Neural crest cell (in vitro differentiated cells): ENCODE data around the gene CDC23. TPM values are rescaled to one million over a fixed set of nuclear protein-coding genes. Genes with fewer than 3 reads are reported as not detected.

Experiments used
- DNase-seq: peaks from one replicate; pipeline ENCODE4 v3.0.0; 2021; ENCODE audit warnings: low read depth, mixed read lengths, low spot score
- H3K27ac Mint-ChIP-seq: one replicate; pipeline ENCODE4 v1.8.0; 2021; ENCODE audit warnings: mild to moderate bottlenecking, mixed read lengths; ENCODE audit not compliant: unreplicated experiment
- H3K27me3 Mint-ChIP-seq: 2 replicates; pipeline ENCODE4 v1.8.0; 2021; ENCODE audit warnings: low read depth, mild to moderate bottlenecking, mixed read lengths
- H3K36me3 Mint-ChIP-seq: 2 replicates; pipeline ENCODE4 v1.8.0; 2021; ENCODE audit warnings: low read depth, mild to moderate bottlenecking, mixed read lengths
- H3K4me1 Mint-ChIP-seq: 2 replicates; pipeline ENCODE4 v1.8.0; 2021; ENCODE audit warnings: mixed read lengths
- H3K4me3 Mint-ChIP-seq: one replicate; pipeline ENCODE4 v1.8.0; 2021; ENCODE audit warnings: mild to moderate bottlenecking, mixed read lengths
- H3K9me3 Mint-ChIP-seq: 2 replicates; pipeline ENCODE4 v1.8.0; 2021; ENCODE audit warnings: mixed read lengths
- total RNA-seq: library from RNA; stranded (reverse); gene quantifications from 2 replicates; pipeline ENCODE4 v1.2.1, GENCODE V29; 2021
- TF ChIP-seq, protein P1 (sequence below): fragments of 200-600 bp; sonication (generic); conservative IDR thresholded peaks from 2 replicates; pipeline ENCODE4 v1.5.0; 2021; ENCODE audit warnings: antibody characterized with exemption, mild to moderate bottlenecking

Gene CDC23
- total RNA-seq, 1 donor from 2014 or later: 56.9 TPM

DNA sequence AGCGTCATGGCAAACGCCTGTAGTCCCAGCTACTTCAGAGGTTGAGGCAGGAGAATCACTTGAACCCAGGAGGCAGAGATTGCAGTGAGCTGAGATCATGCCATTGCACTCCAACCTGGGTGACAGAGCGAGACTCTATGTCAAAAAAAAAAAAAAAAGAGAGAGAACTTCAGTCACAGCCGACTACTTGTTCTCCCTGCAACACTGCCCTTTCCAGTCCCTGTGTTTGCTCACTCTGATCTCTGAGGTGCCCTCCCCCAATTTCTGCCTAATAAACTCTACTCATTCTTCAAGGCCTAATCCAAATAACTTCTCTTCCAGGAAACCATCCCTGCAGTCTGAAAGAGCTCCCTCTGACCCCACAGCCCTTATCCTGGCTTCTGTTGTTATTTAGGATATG lies 33.2 kb upstream of the CDC23 start:
- no peak for DNase-seq
- Mint-ChIP-seq H3K27ac (peak overlapping the region; percentile 48), H3K36me3 (no peaks in the 10 kb centered on the region), H3K27me3 (peaks cover 7% of the 10 kb centered on the region), H3K4me3 (peak overlapping the region; percentile 8), H3K9me3 (no peaks in the 10 kb centered on the region), H3K4me1 (peaks cover 52% of the 10 kb centered on the region)
- TF ChIP-seq, protein P1, sequence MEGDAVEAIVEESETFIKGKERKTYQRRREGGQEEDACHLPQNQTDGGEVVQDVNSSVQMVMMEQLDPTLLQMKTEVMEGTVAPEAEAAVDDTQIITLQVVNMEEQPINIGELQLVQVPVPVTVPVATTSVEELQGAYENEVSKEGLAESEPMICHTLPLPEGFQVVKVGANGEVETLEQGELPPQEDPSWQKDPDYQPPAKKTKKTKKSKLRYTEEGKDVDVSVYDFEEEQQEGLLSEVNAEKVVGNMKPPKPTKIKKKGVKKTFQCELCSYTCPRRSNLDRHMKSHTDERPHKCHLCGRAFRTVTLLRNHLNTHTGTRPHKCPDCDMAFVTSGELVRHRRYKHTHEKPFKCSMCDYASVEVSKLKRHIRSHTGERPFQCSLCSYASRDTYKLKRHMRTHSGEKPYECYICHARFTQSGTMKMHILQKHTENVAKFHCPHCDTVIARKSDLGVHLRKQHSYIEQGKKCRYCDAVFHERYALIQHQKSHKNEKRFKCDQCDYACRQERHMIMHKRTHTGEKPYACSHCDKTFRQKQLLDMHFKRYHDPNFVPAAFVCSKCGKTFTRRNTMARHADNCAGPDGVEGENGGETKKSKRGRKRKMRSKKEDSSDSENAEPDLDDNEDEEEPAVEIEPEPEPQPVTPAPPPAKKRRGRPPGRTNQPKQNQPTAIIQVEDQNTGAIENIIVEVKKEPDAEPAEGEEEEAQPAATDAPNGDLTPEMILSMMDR: no peak

DNA sequence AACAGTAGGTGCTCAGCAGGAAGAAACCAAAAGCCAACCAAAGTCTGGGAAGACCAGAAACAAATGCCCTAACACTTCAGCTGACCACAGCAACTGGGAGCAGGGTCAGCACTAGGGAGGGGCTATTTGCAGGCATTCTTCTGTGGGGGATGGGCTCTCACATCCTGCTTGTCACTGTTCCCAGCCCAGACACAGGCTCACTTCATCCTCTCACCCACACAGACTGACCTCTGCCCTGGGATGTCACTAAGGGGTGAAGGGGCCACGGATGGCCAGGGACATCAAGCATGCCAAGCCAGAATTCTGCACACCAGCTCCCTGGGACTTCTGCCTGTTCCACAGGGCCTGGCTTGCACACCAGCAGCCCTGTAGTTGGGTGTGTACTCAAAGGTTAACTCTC lies 32.6 kb upstream of the CDC23 start:
- TF ChIP-seq, protein P1: no peak
- Mint-ChIP-seq H3K27ac (peak overlapping the region; percentile 90), H3K36me3 (no peaks in the 10 kb centered on the region)

GRCh38 chr5:138243794-138244193 lies 30.7 kb upstream of the CDC23 start:
- peak overlapping the region; percentile 94 for H3K27ac Mint-ChIP-seq

More for the DNA sequence above, 32.6 kb upstream of the CDC23 start:
- DNase-seq: peak; percentile 73
- Mint-ChIP-seq H3K27me3 (peaks cover 10% of the 10 kb centered on the region), H3K4me1 (peaks cover 56% of the 10 kb centered on the region), H3K4me3 (peak overlapping the region; percentile 45), H3K9me3 (no peaks in the 10 kb centered on the region)

DNA sequence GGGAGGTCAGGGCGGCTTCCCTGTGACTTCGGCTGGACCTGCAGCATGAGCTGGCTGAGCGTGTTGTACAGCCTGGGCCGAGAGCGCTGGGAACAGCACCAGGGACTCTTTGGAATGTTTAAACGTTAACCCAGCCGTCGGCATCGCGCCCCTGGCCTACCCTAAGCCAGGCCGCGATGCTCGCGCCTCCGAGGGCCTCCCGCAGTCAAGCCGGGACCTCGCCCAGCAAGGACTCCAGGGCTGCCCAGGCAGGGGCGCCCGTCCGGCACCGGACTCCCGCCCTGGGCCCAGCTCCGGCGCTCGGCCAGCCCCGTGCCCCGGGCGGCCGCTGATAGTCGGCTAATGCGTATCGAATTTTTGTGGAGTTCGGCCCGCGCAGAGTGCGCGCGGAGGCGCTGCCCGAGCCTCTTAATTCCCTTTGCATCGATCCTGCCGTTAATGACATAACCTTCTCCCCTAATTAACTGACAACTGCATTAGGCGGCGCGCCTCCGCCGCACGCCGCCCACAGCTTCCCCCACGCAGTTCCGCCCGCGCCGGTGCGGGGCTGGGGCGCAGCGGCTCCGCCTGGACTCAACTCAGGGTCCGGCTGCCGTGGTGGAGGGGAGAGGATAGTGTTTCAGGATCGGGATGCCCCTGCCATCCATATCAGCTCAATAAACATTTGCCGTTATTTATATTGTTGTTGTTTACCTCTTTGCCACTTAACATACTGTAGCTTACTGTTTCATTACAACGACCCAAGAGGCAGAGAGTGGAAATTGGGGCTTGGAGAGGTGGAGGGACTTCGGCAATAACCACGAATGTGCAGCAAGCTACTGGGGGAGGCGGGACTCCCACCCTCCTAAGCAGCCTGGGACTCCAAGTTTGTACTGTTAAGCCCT lies 28.8 kb upstream of the CDC23 start:
- Mint-ChIP-seq H3K4me1 (peaks cover 53% of the 10 kb centered on the region), H3K9me3 (no peaks in the 10 kb centered on the region), H3K36me3 (no peaks in the 10 kb centered on the region), H3K27ac (peak overlapping the region; percentile 69), H3K27me3 (peaks cover 10% of the 10 kb centered on the region), H3K4me3 (peak overlapping the region; percentile 68)
- peak; percentile 33 for DNase-seq
- TF ChIP-seq, protein P1: no peak

More at GRCh38 chr5:138243794-138244193, 30.7 kb upstream of the CDC23 start:
- no peaks in the 10 kb centered on the region for H3K9me3 Mint-ChIP-seq
- H3K36me3 Mint-ChIP-seq: no peaks in the 10 kb centered on the region
- DNase-seq: peak; percentile 41
- TF ChIP-seq, protein P1: no peak
- peak overlapping the region; percentile 82 for H3K4me3 Mint-ChIP-seq
- H3K4me1 Mint-ChIP-seq: peaks cover 54% of the 10 kb centered on the region
- peaks cover 10% of the 10 kb centered on the region for H3K27me3 Mint-ChIP-seq

GRCh38 chr5:138240650-138241385 lies 27.7 kb upstream of the CDC23 start:
- H3K36me3 Mint-ChIP-seq: no peaks in the 10 kb centered on the region
- H3K27ac Mint-ChIP-seq: no peak overlapping the region
- no peak for DNase-seq
- H3K4me3 Mint-ChIP-seq: peak overlapping the region; percentile 68
- H3K4me1 Mint-ChIP-seq: peaks cover 43% of the 10 kb centered on the region
- H3K9me3 Mint-ChIP-seq: no peaks in the 10 kb centered on the region
- peaks cover 10% of the 10 kb centered on the region for H3K27me3 Mint-ChIP-seq
- TF ChIP-seq, protein P1: no peak
